Tongue (tissue), 2 donors: Measurements from ENCODE around the gene ATP5ME. TPM values are rescaled to one million over a fixed set of nuclear protein-coding genes. Genes with fewer than 3 reads are reported as not detected.
"Not testable (repeated sequence)": the region's sequence is repeated elsewhere in the genome, so short reads cannot be mapped to it uniquely, and the experiment has no call there.

Experiments used
- DNase-seq: peaks from one replicate; pipeline ENCODE4 v3.0.0-alpha.2; 2015
- total RNA-seq: library from RNA; depleted of rRNA; stranded (reverse); fragments of >200 nt; gene quantifications from one replicate; pipeline ENCODE4 v1.2.3, GENCODE V29; 2014

Gene ATP5ME
- total RNA-seq, 1 donor from 2014 or later, result 103 TPM

DNA sequence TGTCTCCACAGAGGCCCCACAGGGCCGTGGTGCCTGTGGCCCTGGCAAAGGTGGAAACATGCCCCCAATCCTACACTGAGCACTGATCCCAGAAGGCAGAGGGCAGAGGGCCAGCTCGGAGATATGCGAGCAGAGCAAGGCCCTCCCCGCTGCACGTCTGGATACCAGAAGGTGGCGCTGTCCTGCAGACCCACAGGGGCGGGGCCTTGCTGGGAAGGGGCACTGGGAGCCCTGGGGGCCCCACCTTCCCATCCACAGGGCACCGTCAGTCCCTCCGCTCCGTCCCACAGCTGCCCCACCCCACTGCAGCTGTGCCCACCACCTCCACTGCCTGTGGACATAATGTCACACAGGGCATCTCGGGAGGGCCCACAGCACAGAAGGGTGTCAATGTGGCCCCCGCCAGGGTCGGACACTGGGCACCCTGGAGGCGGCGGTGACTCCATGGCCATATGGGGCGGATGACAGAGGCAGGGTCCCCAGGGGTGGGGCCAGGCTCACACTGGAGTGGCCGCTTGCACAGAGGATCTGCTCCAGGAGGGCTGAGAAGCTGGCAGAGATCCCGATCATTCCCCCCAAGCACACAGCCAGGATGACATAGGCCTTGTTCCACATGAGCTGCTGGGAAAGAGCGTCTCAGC lies 10.0 kb upstream of the ATP5ME start:
- peak; percentile 88 for DNase-seq

DNA sequence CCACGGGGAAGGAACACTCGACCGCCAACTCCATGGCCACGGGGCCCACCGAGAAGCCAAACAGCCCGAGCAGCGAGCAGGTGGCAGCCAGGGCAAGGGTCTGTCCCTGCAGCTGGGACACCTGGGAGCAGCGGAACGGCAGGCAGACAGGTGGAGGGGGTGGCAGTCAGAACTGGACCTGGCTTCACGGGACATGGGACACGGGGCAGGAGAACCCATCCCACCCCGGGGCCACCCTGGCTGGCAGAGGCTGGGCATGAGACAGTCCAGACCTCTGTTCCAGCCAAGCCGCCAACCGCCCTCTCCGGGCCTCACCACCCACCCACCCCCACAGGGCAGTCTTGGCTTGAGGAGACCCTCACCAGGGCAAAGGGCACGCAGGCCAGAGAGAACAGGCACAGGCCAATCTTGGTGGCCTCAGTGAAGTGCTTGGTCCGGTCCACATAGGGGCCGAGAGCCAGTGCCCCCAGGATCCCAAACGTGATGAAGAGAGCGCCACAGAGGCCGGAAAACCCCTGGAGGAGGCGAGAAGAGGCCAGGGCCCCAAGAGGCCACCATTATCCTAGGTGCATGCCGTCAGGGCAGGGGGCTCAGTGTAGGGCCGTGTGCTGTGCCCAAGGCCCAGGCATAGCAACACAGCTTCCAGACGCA lies 9.3 kb upstream of the ATP5ME start:
- DNase-seq, result no peak

DNA sequence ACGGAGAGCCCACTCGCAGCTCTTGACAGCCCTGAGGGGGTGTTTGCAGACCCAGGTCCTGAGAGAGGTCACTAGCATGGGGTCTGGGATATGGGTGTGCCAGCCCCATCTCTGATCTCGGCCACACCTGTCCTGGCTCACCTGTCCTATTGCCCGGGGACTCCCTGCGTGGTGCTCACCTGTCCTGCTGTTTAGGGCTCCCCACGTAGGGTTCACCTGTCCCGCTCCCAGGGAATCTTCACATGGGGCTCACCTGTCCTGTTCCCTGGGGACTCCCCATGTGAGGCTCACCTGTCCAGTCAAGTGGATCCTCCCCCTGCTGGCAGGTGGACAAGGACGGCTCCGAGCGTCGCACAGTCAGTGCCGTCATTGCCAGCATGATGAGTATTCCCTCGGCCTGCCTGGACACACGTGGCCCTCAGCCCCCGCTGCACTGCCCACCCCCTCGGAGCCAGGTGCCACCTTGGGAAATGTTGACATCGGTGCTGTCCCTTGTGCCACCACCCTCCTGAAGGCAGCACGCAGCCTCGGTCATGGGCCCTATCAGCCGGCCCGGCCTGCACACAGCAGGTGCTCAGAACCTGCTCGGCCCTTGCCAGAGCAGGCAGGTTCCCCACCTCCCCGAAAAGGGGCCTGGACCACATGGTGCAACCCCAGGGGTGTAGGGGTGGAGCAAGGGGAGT lies 8.6 kb upstream of the ATP5ME start:
- no peak for DNase-seq

DNA sequence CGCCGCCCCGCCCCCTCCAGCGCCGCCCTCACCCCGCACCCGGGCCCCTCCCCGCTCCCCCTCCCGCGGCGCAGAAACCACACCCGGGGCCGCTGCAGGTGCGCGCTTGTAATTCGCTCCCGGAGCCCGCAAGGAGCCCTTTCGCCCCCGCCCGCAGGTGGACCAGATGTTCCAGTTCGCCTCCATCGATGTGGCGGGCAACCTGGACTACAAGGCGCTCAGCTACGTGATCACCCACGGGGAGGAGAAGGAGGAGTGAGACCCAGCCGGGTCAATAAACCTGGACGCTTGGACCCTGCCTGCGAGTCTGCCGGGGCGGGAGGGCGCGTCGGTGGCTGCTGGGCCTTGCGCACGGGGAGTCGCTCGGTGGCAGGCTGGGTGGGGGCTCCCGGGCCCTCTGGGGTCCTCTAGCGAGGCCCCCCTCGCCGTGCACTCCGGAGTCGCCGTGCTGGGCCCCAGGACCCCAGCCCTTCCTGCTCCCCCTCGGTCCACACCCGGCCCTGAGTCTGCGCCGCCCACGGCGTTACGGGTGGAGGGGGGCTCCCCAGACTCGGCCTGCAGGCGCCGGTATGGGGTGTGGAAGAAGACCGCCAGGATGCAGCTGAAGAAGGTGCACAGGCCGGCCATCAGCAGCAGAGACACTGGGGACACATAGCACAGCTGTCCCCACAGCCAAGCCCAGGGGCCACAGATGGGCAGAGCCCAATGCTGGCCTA lies 7.8 kb upstream of the ATP5ME start:
- DNase-seq, result peak; percentile 38

DNA sequence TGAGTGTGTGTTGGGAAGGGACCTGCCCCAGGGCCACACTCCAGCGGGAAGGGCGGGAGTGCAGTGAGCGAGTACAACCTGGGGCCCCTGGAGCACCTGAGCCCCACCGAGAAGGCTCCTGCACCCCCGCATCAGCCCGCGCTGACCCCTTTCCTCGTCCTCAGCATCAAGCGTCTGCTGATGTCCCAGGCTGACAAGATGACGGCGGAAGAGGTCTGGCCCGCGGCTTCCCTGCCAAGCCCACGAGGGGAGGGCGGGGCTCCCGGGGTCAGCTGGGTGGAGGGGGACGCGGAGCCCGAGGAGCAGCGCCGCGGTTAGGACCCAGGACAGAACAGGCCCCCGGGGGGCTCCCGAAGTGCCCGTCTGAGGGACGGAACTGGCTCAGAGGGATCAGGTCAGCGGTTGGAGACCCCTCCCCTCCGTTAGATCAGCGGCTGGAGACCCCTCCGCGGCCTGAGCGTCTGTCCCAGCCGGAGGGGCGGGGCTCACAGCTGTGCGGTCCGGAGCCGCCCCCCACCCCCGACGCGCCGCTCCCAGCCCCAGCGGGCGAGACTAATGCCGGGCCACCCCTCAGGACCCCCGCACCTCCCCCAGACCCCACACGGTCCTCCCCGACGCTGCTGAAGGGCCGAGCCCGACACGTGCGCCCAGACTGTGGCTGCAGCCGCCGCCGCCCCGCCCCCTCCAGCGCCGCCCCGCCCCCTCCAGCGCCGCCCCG lies 7.0 kb upstream of the ATP5ME start:
- DNase-seq, result peak; percentile 72

DNA sequence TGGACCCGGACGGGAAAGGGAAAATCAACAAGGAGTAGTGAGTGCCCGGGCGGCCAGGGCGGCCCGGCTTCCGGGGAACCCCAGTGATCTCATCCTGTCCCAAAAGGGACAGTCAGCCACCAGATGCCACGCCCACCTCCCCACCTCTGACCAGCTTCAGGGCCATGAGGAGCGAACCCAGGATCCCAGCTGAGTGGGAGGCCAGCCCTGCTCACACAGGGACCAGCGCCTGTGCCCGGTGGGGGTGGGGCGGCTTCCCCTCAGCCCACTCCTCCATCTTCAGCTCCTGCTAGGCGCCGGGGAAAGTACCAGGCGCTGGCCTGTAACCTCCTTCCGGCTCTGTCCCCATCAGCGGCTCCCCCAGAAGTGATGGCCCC lies 6.5 kb upstream of the ATP5ME start:
- DNase-seq, result no peak

DNA sequence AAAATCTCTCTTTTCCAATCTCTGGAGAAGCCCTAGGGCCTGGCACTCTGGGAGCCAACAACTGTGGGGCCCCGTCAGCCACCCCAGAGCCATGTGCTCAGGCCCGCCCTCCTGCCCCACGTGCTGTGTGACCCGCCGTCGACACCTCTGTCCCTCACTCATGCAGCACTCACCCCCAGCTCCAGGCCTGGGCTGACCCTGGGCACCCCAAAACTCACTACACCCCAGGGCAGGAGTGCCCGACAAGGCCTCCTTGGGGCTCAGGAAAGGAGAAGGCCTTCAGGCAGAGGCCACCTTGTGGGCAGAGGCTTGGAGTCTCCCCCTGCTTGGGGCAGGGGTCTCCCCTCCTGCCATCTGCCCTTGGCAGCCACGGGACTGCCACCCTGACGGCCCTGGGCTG lies 6.0 kb upstream of the ATP5ME start:
- no peak for DNase-seq

DNA sequence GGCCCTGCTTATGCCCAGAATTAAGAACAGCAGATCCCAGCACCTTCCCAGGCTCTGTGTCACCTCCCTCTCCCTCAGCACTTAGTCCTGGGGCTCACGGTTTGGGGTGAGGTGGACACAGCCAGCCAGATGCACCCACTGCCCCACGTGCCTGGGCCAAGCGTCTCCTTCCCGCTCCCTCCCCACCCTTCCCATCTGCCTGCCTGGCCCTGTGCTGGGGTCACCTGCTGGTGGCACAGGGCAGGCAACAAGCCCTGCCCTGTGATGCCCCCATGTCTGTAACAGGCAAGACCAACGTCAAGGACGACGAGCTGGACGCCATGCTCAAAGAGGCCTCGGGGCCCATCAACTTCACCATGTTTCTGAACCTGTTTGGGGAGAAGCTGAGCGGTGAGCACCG lies 5.6 kb upstream of the ATP5ME start:
- no peak for DNase-seq

DNA sequence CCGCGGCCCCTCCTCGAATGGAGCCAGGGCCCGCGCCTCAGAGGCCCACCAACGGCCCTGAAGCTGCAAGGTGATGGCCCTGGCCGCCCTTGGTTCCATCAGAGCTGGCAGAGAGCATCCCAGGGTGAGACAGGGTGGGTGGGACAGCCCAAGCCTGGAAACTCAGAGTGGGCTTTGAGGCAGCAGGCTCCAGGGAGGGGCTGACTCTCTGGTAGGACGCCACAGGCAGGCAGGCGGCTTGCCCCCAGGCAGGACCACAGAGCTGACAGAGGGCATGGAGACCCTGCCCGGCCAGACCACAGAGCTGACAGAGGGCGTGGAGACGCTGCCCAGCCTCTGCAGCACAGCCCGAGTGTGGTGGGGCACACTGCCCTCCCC lies 5.0 kb upstream of the ATP5ME start:
- no peak for DNase-seq

DNA sequence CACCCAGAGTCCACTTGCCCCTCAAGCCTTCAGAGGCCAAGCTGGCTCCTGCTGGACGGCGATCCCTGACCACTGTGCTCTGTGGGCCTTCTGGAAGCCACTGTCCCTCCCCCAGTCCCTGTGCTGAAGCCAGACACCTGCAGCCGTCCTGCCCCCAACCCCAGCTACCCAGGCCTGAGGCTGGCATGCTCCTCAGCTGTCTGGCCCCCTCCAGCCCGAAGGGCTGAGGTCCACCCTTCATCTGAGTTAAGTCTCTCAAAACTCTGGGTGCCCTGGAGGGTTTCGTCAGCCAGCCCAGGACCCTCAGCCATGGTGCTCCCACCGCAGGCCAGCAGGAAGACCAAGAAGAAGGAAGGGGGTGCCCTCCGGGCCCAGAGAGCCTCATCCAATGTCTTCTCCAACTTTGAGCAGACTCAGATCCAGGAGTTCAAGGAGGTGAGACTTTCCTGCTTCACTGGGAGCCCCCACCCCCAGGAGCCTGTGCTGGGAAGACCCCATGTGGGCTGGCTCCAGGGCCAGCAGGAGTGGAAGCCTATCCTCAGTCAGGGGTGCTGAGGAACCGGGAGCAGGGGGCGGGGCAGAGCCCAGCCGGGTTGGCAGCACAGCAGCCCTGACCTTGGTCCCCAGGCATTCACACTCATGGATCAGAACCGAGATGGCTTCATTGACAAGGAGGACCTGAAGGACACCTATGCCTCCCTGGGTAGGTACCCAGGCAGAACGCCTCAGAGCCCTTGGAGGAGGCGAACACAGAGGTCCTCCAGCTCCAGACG lies 4.4 kb upstream of the ATP5ME start:
- peak; percentile 21 for DNase-seq

DNA sequence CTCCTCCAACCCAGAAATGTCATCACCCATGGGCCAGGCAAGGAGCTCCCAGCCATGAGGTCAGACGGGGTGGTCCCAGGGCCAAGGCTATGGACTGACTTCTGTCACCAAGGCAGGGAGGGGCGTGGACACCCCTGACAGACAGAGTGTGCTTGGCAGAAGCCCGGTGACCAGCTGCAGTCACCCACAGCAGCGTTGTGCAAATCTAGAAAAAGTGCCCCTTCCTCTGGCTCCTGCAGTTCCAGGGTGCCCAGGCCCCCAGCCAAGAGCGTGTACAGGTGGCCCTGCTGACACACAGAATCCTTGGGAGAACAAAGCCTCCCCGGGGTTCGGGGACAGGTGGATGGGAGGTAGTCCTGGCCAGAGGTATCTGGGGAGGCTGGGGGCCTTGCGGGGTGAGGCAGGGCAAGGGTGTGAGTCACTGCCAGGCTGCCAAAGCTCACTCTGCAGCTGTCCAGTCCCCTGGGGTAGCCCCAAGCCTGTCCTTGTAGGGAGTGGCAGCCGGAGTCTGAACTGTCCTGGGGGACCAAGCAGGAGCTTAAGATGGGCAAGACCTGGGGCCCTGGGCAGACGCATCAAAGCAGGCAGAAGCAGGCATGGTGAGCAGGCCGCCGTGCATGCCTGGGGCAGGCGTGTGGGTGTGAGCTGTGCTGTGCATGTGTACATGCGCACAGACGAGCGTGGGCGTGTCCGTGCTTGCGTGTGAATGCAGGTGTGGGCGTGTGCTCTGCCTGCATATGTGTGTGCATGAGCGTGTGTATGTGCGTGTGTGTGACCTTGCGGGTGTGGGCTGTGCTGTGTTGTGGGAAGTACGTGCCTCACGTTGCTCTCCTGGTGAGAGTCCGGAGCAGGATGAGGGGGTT lies 3.6 kb upstream of the ATP5ME start:
- DNase-seq, result peak; percentile 81

DNA sequence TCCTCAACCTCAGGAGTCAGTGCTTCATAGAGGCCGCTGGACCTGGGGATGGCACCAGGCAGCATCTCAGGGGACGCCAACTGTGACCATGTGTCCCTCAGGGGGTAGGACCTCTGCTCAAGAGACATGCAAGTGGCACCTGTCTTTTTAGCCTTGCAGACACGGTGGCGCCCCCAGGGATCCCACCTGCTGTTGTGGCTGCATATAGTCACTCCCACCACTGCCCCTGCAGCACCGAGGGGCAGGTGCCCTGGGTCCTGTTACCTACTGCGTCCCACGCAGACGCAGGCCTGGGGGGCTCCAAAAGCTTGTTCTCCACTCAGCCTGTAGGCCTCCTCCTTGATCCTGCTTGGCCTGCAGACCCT lies 2.8 kb upstream of the ATP5ME start:
- peak; percentile 80 for DNase-seq

DNA sequence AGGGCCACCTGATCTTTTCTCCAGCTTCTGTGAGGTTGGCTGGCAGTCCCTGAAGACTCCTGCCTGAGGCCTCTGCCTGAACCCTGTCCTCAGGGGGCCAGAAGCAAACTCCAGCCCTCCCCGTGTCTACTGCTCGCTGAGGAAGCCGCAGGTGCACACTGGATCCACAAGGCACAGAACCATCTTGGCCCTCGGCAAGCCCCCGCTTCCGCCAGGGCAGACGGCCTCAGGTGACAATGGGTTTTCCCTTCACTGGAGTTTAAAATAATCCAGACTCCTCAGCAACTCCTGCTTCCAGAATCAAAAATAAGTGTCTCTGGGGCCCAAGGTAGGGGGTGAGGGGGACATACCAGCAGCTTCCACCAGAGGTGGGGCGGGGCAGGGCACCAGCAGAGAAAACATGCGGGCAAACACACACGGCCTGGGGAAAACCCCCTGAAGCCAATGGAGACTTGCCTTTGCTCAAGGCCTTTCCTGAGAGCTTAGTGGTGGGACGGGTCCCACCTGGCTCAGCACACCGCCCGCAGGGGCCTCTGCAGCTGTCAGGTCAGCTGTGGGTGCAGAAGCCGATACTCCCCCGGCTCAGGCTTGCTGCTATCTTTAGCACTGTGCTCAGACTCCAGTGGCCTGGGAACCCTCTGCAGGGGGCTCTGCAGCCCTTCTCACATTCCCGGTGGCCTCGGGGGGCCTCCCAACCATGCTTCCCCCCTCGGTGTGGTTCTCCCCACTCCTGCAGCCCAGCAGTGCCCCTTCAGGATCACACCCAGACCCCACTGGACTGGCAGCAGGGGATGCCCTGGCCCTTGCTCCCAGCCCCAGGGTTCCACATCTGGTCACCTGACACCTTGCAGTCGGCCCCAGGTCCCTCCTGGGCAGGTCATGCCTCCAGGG lies 2.1 kb upstream of the ATP5ME start:
- peak; percentile 87 for DNase-seq

DNA sequence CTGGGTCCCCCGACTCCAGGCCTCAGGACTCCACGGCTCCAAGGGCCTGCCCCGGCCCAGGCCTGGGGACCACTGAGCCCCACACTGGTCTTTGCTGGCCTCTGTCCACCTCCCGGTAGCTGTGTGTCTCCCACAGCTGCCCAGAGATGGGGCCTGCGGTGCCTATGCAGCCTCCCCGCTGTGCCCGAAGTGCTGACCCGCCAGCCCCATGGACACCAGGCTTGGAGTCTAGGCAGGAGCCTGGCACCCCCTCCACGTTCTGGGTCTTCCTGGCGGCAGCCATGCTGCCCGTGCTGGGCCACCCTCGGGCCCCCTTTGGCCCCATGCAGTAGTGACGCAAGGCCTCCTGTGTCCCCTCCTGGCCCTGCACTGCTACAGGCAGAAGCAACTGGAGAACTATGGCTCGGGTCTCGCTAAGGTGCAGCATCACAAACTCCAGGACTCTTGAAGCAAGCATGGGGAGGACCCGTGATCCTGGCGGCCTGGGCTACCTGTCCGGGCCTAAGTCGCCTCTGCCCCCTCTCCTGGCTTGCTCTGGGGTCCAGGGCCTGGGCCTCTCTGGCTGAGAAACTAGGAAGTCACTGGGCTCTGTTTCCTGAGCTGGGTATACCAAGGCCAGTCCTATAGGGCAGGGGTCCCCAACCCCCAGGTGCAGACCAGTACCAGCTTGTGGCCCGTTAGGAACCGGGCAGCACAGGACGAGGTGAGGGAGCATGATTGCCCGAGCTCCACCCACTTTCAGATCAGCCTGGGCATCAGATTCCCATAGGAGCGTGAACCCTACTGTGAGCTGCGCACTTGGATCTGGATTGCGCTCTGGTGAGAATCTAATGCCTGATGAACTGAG lies 1.2 kb upstream of the ATP5ME start:
- DNase-seq, result peak; percentile 17

DNA sequence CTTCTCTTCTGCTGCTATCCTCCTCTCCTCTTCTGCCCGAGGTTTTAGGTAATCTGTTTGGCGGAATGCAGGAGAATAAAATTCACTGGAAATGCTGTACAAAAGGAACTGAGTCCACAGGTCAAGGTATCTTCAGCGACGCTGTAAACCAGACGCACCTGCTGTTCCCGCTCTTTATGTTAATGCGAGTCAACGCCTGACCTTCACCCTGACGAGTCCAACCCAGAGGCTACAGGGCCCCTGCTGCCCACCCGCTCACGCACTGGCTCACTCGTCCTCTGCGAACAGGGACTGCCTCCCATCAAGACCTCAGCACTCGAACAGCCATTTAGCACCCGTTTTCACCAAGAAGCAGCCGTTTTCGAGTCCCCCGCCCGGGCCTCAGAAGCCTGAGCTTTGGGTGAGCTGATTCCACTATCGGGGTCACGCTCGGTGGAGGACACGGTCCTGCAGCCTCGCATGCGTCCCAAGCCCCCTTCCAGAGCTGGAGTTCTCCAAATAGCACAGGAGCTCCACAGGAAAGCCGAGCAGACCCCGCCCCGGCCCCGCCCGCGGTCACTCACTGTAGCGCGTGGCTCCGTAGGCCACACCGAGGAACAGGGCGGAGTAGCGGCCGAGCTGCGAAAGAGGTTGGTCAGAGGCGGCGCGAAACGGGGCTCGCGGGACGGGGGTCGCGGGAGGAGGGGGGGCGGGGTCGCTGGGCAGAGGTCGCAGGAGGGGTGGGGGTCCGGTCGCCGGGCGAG lies 556 bp downstream of the ATP5ME start:
- DNase-seq, result peak; percentile 33

DNA sequence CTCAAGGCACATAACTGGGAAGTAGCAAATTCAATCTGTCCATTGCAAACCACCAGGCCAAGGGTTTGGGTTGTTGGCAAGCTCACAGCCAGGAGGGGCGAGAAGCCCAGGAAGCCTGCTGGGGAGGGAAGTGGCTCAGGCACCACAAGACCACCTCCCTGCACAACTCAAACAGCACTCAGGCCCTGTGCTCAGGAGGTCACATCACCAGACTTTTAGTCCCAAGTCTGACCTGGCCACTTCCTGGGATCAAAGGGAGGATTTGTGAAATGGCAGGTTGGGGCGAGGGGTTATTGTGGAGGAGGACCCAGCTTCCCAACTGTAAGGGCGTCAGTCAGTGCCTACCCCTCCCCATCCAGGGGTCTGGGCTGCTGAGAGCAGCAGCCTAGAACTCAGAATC lies 2.3 kb downstream of the ATP5ME start:
- no peak for DNase-seq

DNA sequence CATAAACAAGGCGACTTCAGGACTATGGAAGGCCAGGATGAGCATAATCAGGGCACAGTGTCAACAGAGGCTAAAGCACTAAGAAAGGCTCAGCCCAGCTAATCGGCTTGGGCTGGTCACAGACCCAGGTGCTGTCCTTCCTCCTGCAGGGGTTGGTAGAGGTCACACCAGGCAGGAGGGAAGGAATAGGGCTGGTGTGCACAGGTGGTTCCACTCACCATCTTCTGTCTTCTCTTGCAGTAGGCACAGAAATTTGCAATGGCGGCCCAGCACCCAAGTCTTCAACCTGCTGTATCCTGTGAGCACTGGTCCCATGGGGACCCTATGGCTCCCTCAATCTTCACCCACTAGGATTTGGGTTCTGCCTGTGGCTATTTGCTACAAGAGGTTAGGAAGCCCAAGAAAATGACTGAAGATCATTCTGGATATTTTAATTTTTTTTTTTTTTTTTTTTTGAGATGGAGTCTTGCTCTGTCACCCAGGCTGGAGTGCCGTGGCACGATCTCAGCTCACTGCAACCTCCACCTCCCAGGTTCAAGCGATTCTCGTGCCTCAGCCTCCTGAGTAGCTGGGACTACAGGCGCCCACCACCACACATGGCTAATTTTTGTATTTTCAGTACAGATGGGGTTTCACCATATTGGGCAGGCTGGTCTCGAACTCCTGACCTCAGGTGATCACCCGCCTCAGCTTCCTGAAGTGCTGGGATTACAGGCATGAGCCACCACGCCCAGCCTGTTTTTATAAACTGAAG lies 4.1 kb downstream of the ATP5ME start:
- not testable (repeated sequence) for DNase-seq
